GM19035 (cell line): ENCODE measurements around the gene MAST1.
"Not testable (repeated sequence)": the region's sequence is repeated elsewhere in the genome, so short reads cannot be mapped to it uniquely, and the experiment has no call there.

Source experiments
- ATAC-seq: cut with Tn5 transposase; IDR thresholded peaks from one replicate; pipeline ENCODE4 v1.9.1; 2021; ENCODE audit not compliant: unreplicated experiment

MAST1 gene

GRCh38 chr19:12838182-12838885 is at the start of gene MAST1:
TSS of gene MAST1 (plus strand) at chr19:12838515. CDS start at chr19:12838573, 58 bp downstream.
- ATAC-seq = no peak

DNA sequence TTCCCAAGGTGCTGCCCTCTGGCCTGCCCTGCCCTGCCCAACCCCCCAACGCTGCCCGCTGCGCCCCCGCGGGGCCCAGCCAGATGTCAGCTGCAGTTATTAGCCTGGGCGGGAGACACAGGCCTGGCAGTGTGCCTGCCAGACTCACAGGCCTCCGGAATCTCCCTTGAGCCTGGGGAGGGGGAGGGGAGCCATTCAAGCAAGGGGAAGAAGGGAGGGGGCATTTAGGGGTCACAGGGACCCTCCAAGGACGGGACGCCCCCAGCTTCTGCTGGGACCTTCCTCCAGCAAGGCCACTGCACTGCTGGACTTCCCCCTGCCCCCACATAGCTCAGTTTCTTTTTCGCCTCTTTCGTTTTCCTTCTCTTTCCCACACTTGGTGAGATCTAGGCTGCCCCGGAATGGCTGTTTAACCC is 49.6 kb upstream of the MAST1 start:
- ATAC-seq = no peak

- no peak for ATAC-seq
Observed at GRCh38 chr19:12789098-12789903, 49.0 kb upstream of the MAST1 start.

DNA sequence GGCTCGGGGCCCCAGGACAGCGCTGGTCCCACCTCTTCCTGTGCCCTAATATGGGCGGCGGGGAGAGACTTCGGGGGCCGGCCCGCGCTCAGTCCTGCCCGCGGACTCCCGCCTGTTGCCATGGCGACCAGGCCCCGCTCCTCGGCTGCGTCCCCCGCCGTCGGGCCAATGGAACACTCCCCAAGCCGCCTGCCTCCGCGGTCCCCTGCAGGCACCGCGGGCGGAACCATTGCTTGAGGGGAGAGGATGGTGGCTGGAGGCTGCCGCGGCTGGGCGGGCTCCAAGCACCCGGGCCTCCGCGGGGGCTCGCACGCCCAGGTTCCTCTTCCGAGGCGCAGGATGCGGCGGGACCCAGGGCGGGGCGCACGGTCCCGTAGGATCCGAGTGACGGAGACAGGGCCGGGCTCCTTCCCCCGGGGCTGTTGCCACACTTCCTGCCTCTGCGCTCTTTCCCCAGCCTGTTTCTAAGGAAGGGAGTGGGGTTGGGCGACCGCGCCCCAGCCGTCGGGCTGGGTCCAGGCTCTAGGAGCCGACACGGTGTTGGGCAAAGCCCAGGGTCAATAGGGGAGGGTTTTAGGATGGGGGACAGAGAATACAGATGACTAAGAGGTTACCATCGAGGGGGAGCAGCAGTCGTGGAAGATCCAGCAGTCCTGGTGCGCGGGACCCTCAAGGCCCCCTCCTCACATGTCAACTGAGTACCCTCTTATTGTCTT is 48.3 kb upstream of the MAST1 start:
- ATAC-seq = peak; percentile 38

GRCh38 chr19:12790628-12791344 is 47.5 kb upstream of the MAST1 start:
- no peak for ATAC-seq

DNA sequence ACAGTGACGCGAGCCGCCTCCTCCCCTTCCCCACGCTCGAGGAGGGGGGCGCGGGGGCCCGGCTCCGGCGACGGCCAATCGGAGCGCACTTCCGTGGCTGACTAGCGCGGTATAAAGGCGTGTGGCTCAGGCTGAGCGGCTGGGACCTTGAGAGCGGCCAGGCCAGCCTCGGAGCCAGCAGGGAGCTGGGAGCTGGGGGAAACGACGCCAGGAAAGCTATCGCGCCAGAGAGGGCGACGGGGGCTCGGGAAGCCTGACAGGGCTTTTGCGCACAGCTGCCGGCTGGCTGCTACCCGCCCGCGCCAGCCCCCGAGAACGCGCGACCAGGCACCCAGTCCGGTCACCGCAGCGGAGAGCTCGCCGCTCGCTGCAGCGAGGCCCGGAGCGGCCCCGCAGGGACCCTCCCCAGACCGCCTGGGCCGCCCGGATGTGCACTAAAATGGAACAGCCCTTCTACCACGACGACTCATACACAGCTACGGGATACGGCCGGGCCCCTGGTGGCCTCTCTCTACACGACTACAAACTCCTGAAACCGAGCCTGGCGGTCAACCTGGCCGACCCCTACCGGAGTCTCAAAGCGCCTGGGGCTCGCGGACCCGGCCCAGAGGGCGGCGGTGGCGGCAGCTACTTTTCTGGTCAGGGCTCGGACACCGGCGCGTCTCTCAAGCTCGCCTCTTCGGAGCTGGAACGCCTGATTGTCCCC is 46.8 kb upstream of the MAST1 start, which contains the start of gene JUNB:
JUNB (plus strand) TSS at position 142 of the 706 bp plus-strand sequence; CDS start at position 428, 286 bp downstream.
- peak; percentile 28 for ATAC-seq

DNA sequence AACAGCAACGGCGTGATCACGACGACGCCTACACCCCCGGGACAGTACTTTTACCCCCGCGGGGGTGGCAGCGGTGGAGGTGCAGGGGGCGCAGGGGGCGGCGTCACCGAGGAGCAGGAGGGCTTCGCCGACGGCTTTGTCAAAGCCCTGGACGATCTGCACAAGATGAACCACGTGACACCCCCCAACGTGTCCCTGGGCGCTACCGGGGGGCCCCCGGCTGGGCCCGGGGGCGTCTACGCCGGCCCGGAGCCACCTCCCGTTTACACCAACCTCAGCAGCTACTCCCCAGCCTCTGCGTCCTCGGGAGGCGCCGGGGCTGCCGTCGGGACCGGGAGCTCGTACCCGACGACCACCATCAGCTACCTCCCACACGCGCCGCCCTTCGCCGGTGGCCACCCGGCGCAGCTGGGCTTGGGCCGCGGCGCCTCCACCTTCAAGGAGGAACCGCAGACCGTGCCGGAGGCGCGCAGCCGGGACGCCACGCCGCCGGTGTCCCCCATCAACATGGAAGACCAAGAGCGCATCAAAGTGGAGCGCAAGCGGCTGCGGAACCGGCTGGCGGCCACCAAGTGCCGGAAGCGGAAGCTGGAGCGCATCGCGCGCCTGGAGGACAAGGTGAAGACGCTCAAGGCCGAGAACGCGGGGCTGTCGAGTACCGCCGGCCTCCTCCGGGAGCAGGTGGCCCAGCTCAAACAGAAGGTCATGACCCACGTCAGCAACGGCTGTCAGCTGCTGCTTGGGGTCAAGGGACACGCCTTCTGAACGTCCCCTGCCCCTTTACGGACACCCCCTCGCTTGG is 46.1 kb upstream of the MAST1 start:
- ATAC-seq = no peak

DNA sequence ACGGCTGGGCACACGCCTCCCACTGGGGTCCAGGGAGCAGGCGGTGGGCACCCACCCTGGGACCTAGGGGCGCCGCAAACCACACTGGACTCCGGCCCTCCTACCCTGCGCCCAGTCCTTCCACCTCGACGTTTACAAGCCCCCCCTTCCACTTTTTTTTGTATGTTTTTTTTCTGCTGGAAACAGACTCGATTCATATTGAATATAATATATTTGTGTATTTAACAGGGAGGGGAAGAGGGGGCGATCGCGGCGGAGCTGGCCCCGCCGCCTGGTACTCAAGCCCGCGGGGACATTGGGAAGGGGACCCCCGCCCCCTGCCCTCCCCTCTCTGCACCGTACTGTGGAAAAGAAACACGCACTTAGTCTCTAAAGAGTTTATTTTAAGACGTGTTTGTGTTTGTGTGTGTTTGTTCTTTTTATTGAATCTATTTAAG is 45.4 kb upstream of the MAST1 start:
- no peak for ATAC-seq

- peak; percentile 34 for ATAC-seq
Observed at GRCh38 chr19:12793290-12794195, 44.8 kb upstream of the MAST1 start.

- no peak for ATAC-seq
Observed at GRCh38 chr19:12794196-12794941, 43.9 kb upstream of the MAST1 start.

DNA sequence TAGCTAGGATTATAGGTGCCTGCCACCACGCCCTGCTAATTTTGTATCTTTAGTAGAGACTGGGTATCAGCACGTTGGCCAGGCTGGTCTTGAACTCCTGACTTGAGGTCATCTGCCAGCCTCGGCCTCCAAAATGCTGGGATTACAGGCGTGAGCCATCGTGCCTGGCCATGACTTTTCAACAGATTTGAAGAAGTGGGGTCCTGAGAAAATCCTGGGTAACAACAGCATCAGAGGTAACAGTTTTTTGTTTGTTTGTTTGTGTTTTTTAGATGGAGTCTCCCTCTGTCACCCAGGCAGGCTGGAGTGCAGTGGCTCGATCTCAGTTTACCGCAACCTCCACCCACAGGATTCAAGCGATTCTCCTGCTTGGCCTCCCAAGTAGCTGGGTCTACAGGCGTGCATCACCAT is 43.3 kb upstream of the MAST1 start:
- no peak for ATAC-seq

DNA sequence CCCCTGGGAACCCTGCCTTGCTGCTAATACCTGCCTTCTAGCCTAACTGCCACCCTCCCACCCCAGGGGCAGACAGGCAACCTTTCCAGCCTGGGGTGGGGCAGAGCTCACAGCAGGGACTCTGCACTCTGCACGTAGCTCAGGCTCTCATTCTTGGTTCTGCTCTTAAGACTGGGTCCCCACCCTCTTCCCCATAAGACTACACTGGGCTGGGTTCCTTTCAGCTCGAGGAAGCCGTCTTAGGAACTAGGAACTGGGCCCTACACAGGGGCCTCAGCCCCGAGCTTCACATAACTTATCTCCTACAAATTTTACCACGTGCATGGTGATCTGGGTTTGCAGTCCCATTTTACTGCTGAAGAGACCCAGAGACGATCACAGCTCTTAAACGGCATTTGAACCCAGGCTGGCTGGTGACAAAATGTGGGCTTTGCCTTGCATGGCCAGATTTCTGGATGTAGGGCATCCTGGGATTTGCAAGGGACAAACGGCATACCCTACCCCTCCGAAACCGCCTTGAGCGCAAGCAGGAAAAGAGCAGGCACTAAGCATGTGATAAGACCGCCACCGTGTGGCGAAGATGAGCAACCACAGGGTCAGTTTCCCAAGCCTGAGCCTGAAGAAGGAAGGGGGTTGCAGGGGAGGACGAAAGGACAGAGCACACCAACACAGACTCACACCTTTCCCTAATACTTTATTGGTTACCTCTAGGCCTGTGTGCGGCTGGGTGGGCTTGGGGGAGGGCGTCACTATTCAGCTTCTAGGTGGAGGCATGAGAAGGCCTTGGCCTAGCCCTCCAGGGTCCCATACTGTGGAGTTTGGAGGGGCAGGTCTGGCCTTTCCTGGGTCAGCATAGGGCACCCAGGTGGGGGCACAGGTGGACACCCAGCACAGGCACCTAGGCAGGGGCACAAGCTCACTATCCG is 41.9 kb upstream of the MAST1 start:
- no peak for ATAC-seq

DNA sequence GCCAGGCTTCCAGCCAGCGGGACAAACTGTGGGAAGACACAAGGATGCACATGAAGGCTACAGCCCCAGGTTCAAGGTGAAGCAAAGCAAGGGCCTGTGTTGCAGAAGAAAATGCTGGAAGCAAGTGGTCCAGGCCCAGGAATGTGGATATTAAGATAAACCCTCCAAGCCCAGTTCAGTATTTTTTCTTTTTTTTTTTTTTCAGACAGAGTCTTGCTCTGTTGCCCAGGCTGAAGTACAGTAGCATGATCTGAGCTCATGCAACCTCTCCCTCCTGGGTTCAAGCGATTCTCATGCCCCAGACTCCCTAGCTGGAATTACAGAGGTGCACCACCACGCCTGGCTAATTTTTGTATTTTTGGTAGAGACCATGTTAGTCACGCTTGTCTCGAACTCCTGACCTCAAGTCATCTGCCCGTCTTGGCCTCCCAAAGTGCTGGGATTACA is 41.2 kb upstream of the MAST1 start:
- no peak for ATAC-seq

GRCh38 chr19:12797607-12798006 is 40.7 kb upstream of the MAST1 start:
- not testable (repeated sequence) for ATAC-seq

GRCh38 chr19:12799742-12800465 is 38.4 kb upstream of the MAST1 start:
- ATAC-seq = no peak

GRCh38 chr19:12800466-12800770 is 37.9 kb upstream of the MAST1 start:
- ATAC-seq = no peak
